ENCODE data around the gene ZDHHC1.

DNA sequence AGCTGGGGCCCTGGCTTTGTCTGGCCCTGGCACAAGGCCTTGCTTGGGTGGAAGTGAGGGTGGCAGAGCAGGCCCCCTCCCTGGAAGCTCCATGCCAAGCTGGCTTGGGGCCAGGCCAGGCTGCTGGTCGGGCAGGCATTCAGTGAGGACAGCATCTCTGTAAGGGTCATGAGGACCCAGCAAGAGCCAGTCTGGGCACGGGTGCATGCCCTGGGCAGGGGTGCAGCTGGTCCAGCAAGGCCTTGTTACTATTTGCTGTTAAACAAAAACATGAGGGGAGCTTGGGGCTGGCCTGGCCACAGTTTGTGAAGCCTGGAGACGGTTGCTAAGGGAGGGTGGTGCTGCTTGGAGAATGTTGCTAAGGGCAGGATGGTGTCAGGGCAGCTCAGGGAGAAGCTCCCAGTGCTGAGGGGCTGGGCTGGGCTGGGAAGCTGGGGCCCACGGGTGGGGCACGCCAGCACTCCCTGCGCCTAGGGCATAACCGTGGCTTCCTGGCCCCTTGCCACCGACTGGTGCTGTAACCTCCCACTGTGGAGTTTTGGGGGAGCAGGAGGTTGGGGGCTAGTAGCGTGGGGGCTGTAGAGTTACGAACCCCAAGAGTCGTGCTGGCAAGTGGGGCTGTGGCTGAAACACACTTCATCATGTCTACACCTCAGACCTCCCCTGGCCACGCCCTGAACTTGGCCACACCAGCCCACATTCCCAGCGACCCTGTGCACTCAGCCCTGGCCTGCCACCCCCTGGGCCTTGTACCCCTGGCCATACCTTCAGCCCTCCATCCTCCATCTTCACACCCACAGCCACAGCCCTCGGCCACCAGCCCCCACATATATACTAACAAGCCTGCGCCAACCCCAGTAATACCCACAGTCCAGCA lies 24.6 kb downstream of the ZDHHC1 start:
- TF ChIP-seq, protein P1, sequence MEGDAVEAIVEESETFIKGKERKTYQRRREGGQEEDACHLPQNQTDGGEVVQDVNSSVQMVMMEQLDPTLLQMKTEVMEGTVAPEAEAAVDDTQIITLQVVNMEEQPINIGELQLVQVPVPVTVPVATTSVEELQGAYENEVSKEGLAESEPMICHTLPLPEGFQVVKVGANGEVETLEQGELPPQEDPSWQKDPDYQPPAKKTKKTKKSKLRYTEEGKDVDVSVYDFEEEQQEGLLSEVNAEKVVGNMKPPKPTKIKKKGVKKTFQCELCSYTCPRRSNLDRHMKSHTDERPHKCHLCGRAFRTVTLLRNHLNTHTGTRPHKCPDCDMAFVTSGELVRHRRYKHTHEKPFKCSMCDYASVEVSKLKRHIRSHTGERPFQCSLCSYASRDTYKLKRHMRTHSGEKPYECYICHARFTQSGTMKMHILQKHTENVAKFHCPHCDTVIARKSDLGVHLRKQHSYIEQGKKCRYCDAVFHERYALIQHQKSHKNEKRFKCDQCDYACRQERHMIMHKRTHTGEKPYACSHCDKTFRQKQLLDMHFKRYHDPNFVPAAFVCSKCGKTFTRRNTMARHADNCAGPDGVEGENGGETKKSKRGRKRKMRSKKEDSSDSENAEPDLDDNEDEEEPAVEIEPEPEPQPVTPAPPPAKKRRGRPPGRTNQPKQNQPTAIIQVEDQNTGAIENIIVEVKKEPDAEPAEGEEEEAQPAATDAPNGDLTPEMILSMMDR (IDR thresholded peaks at IDR 0.05) = no peak
- TF ChIP-seq POLR2A (IDR thresholded peaks at IDR 0.05) = peak in 1 of 2 donors; percentile 13

All from gastroesophageal sphincter (tissue), 3 donors.